Common myeloid progenitor, CD34-positive (primary cell): Measurements from ENCODE around the gene ULBP2.
A peak's percentile ranks its signal among the peaks of the same experiment; 100 is the strongest.
"Not testable (repeated sequence)": the region's sequence is repeated elsewhere in the genome, so short reads cannot be mapped to it uniquely, and the experiment has no call there.

Experiments
- CTCF ChIA-PET: fragments of 350-600 bp; sonication (Branson Sonifier 250); formaldehyde crosslinking; loops from one replicate; lab custom pipeline; 2021; ENCODE audit warnings: antibody characterized with exemption; lab: Charles Lee
- POLR2A ChIA-PET: fragments of 350-600 bp; sonication (Branson Sonifier 250); formaldehyde crosslinking; loops from one replicate; lab custom pipeline; 2021; ENCODE audit warnings: antibody characterized with exemption; lab: Charles Lee
- DNase-seq, 3 donors: peaks; one replicate each; pipeline versions ENCODE4 v3.0.0 to v3.0.0-alpha.2; 2013
- H3K27ac ChIP-seq, 2 experiments: 1 replicate in 1 of 2; 2 replicates in 1 of 2; pipeline ENCODE4 v1.7.0; 2013; ENCODE audit warnings: inconsistent platforms in 2 of 2, low read length in 2 of 2, mild to moderate bottlenecking in 2 of 2, low read depth in 1 of 2, moderate library complexity in 1 of 2; ENCODE audit not compliant: severe bottlenecking in 2 of 2, insufficient read depth in 1 of 2, poor library complexity in 1 of 2
- H3K27me3 ChIP-seq, 5 experiments: replicated peaks in 2 of 5; 1 replicate in 3 of 5; 2 replicates in 2 of 5; pipeline versions ENCODE4 v1.6.1 to v1.7.0; 2013; ENCODE audit warnings: low read length in 4 of 5, mild to moderate bottlenecking in 2 of 5, moderate library complexity in 2 of 5, inconsistent platforms in 1 of 5; ENCODE audit not compliant: insufficient read depth in 5 of 5, control insufficient read depth in 4 of 5
- H3K36me3 ChIP-seq, 4 experiments: 1 replicate in 2 of 4; 2 replicates in 2 of 4; pipeline versions ENCODE4 v1.6.1 to v1.7.0; 2013; ENCODE audit warnings: low read length in 3 of 4, control low read depth in 1 of 4, mild to moderate bottlenecking in 1 of 4; ENCODE audit not compliant: control insufficient read depth in 4 of 4, insufficient read depth in 4 of 4
- H3K4me1 ChIP-seq, 4 experiments: 1 replicate in 3 of 4; 2 replicates in 1 of 4; pipeline versions ENCODE4 v1.6.1 to v1.7.1; 2013; ENCODE audit warnings: low read length in 3 of 4, mild to moderate bottlenecking in 3 of 4, control low read depth in 1 of 4, inconsistent platforms in 1 of 4, moderate library complexity in 1 of 4; ENCODE audit not compliant: control insufficient read depth in 4 of 4, insufficient read depth in 4 of 4; ENCODE audit errors: control extremely low read depth in 1 of 4
- H3K4me3 ChIP-seq, 7 experiments: 1 replicate in 4 of 7; 2 replicates in 3 of 7; pipeline versions ENCODE4 v1.5.1 to v1.7.0; 2013; ENCODE audit warnings: mild to moderate bottlenecking in 7 of 7, low read length in 6 of 7, moderate library complexity in 6 of 7, inconsistent platforms in 2 of 7, low read depth in 2 of 7, control low read depth in 1 of 7; ENCODE audit not compliant: insufficient read depth in 4 of 7, control insufficient read depth in 1 of 7; ENCODE audit errors: extremely low read depth in 1 of 7
- H3K9me3 ChIP-seq, 5 experiments: 1 replicate in 4 of 5; 2 replicates in 1 of 5; pipeline versions ENCODE4 v1.6.1 to v1.7.1; 2013; ENCODE audit warnings: low read length in 4 of 5, mild to moderate bottlenecking in 2 of 5, inconsistent platforms in 1 of 5, low read depth in 1 of 5, moderate library complexity in 1 of 5; ENCODE audit not compliant: control insufficient read depth in 4 of 5, insufficient read depth in 2 of 5; ENCODE audit errors: control extremely low read depth in 1 of 5
- WGBS: methylation state at CpG from one replicate; pipeline ENCODE4 v1.1.5; 2013; ENCODE audit not compliant: insufficient coverage; 5-methylcytosine and 5-hydroxymethylcytosine counted together

ULBP2 gene

GRCh38 chr6:149925974-149926777 lies 15.6 kb upstream of the ULBP2 start:
- Histone ChIP-seq H3K4me3 (peak overlapping the region in 6 of 7 experiments; percentile 5 to 73 (median 57)), H3K27ac (no peak overlapping the region), H3K36me3 (no peaks in the 10 kb centered on the region), H3K9me3 (peaks cover 0 to 2% (median 0%) of the 10 kb centered on the region in 5 experiments), H3K4me1 (peaks cover 0 to 26% (median 24%) of the 10 kb centered on the region in 4 experiments), H3K27me3 (peaks cover 10 to 85% (median 51%) of the 10 kb centered on the region in 5 experiments)
- POLR2A ChIA-PET, result no interaction called here
- peak; percentile 67 to 82 (median 80) for DNase-seq
- WGBS, result 5% methylated on average over 27 of the region's 31 CpGs
- CTCF ChIA-PET, result interaction anchor here (1.0 to 2.6 kb wide), 8 partner anchors 12 to 95 kb away, joined by 3 to 21 read pairs (median 6); no protein-coding TSS in a partner anchor

DNA sequence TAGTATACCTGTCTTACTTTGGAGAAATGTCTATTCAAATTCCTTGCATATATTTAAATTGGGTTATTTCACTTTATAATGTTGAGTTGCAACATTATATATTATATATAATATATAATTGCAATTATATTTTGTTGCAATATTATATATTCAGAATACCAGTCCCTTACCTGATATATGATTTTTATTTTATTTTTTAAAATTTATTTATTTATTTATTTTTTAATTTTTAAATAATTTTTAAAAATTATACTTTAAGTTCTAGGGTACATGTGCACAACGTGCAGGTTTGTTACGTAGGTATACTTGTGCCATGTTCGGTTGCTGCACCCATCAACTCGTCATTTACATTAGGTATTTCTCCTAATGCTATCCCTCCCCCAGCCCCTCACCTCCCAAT lies 14.8 kb upstream of the ULBP2 start:
- POLR2A ChIA-PET, H3K9me3 ChIP-seq, H3K36me3 ChIP-seq, DNase-seq, H3K27ac ChIP-seq, H3K4me3 ChIP-seq: not testable (repeated sequence)
- Histone ChIP-seq H3K27me3 (peaks cover 10 to 85% (median 46%) of the 10 kb centered on the region in 5 experiments), H3K4me1 (peaks cover 0 to 26% (median 24%) of the 10 kb centered on the region in 4 experiments)
- 88% methylated on average over 4 of the region's 4 CpGs for whole genome bisulfite sequencing
- CTCF ChIA-PET, result interaction anchor here (1.0 kb wide), 2 partner anchors 88 to 95 kb away, joined by 3 to 7 read pairs; no protein-coding TSS in a partner anchor

- ChIA-PET CTCF (interaction anchor here (0.6 to 2.4 kb wide), 11 partner anchors 9 to 746 kb away, joined by 3 to 6 read pairs (median 3); partner anchors contain the start of gene RAET1L), POLR2A (no interaction called here)
- whole genome bisulfite sequencing, result 4% methylated on average over 3 of the region's 3 CpGs
- H3K27ac ChIP-seq, result no peak overlapping the region
- peaks cover 0 to 2% (median 0%) of the 10 kb centered on the region in 5 experiments for H3K9me3 ChIP-seq
- peak in 2 of 3 donors; percentile 44 to 47 for DNase-seq
- H3K4me3 ChIP-seq, result no peak overlapping the region
- no peaks in the 10 kb centered on the region for H3K36me3 ChIP-seq
- peaks cover 0 to 12% (median 11%) of the 10 kb centered on the region in 4 experiments for H3K4me1 ChIP-seq
- peaks cover 10 to 86% (median 43%) of the 10 kb centered on the region in 5 experiments for H3K27me3 ChIP-seq
Observed at GRCh38 chr6:149929422-149929821, 12.4 kb upstream of the ULBP2 start.

DNA sequence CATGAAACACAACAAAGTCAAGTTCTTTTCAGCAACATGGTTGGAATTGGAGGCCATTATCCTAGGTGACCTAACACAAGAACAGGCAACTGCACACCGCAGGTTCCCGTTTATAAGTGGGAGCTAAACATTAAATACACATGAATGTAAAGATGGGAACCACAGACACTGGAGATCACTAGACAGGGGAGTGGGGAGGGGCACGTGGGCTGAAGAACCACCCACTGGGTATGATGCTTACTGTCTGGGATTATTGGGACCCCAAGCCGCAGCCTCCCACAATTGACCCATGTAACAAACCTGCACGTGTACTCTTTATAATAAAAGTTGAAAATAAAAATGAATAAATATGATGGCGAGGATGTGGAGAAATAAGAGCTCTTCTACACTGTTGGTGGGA lies 10.3 kb upstream of the ULBP2 start:
- WGBS, result 80% methylated on average over 1 of the region's 6 CpGs
- no peak for DNase-seq
- Histone ChIP-seq H3K36me3 (no peaks in the 10 kb centered on the region), H3K4me3 (no peak overlapping the region), H3K27me3 (peaks cover 13 to 86% (median 49%) of the 10 kb centered on the region in 5 experiments), H3K4me1 (no peaks in the 10 kb centered on the region), H3K27ac (no peak overlapping the region), H3K9me3 (no peaks in the 10 kb centered on the region)
- ChIA-PET POLR2A (no interaction called here), CTCF (interaction anchor here (1.2 kb wide), 1 partner anchor 86 kb away, joined by 7 read pairs; no protein-coding TSS in a partner anchor)

- WGBS, result 18% methylated on average over 4 of the region's 5 CpGs
- POLR2A ChIA-PET, result no interaction called here
- H3K4me1 ChIP-seq, result peaks cover 0 to under 1% (median under 1%) of the 10 kb centered on the region in 4 experiments
- H3K27me3 ChIP-seq, result peaks cover 25 to 90% (median 57%) of the 10 kb centered on the region in 5 experiments
- no peaks in the 10 kb centered on the region for H3K36me3 ChIP-seq
- CTCF ChIA-PET, result interaction anchor here (1.1 kb wide), 1 partner anchor 86 kb away, joined by 4 read pairs; no protein-coding TSS in a partner anchor
- no peaks in the 10 kb centered on the region for H3K9me3 ChIP-seq
- H3K27ac ChIP-seq, result no peak overlapping the region
- no peak overlapping the region for H3K4me3 ChIP-seq
- DNase-seq, result no peak
Observed at GRCh38 chr6:149933036-149933435, 8.8 kb upstream of the ULBP2 start.

DNA sequence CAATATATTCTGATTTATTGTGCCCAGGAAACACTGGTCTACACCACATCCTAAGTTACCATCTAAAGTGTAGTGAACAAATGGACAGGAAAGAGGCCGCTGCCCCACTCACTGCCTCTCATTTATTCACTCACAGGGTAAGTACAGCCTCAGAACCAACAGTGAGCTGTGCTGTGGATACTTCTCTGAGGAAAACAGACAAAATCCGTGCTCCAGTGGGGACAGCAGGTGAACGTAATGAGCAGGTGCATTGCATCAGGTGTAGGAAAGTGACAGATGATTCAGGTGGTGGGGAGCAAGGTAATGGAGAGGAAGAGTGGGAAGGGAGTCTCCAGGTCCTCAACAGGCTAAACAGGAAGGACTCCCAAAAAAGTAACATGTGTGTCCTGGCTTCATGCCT lies 8.4 kb upstream of the ULBP2 start:
- ChIA-PET CTCF (interaction anchor here (1.1 kb wide), 1 partner anchor 85 kb away, joined by 4 read pairs; no protein-coding TSS in a partner anchor), POLR2A (no interaction called here)
- no peaks in the 10 kb centered on the region for H3K36me3 ChIP-seq
- H3K27me3 ChIP-seq, result peaks cover 25 to 93% (median 57%) of the 10 kb centered on the region in 5 experiments
- H3K4me1 ChIP-seq, result peaks cover 0 to 5% (median 4%) of the 10 kb centered on the region in 4 experiments
- whole genome bisulfite sequencing, result 16% methylated on average over 2 of the region's 3 CpGs
- no peaks in the 10 kb centered on the region for H3K9me3 ChIP-seq
- H3K27ac ChIP-seq, result no peak overlapping the region
- no peak for DNase-seq
- no peak overlapping the region for H3K4me3 ChIP-seq
